ENCODE data around the gene SPOCD1.

GRCh38 chr1:31861346-31861745 lies 45.5 kb upstream of the SPOCD1 start:
- TF ChIP-seq EZH2 (IDR thresholded peaks at IDR 0.05; ENCODE audit: low read depth) (no peak), CTCF (conservative IDR thresholded peaks at IDR 0.05) (no peak)
